ENCODE results near the gene ANKRD28. TPM values are rescaled to one million over a fixed set of nuclear protein-coding genes. Genes with fewer than 3 reads are reported as not detected.

The ANKRD28 gene
- total RNA-seq, 6 experiments from 2014 or later, result 16.4 to 32.2 (median 25.7) TPM

DNA sequence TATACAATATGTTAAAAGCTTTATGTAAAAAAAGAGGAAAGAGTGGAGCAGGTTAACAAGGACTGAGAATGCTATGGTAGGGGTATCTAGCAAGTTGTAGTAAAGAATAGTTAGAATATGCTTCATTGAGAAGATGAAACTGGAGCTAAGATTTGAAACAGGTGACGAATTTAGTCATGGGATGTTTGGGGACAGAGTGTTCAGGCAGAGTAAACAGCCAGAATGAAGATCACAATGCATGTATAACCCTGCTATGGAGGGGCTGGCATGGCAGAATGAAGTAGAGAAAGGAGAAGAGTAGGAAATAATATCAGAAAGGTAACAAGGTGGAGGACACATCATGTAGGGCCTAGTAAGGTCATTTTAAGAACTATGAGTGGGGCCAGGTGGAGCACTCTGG is 124.2 kb downstream of the ANKRD28 start:
- intact Hi-C loops (cut with DNase I), result no loop called here
- WGBS (ENCODE audit: insufficient coverage, low coverage, low lambda C conversion rate, missing lambda C conversion rate), result 80% methylated on average over 1 of the region's 1 CpG
- Histone ChIP-seq H3K36me3 (peaks cover 0 to 36% (median 10%) of the 10 kb centered on the region in 4 donors), H3K9me3 (no peaks in the 10 kb centered on the region), H3K27me3 (no peaks in the 10 kb centered on the region), H3K27ac (no peak overlapping the region), H3K4me3 (no peak overlapping the region), H3K4me1 (no peaks in the 10 kb centered on the region)
- DNase-seq, result no peak
- TF ChIP-seq CTCF (IDR thresholded peaks at IDR 0.05) (no peak), POLR2A (IDR thresholded peaks at IDR 0.05) (no peak)
- ATAC-seq, result no peak

- Histone ChIP-seq H3K9me3 (no peaks in the 10 kb centered on the region), H3K27me3 (no peaks in the 10 kb centered on the region), H3K27ac (no peak overlapping the region), H3K36me3 (peaks cover 0 to 7% (median 4%) of the 10 kb centered on the region in 4 donors), H3K4me3 (no peak overlapping the region), H3K4me1 (no peaks in the 10 kb centered on the region)
- ATAC-seq (no peak), DNase-seq (no peak)
- intact Hi-C loops (cut with DNase I), result no loop called here
- 69% methylated on average over 3 of the region's 3 CpGs for WGBS (ENCODE audit: insufficient coverage, low coverage, low lambda C conversion rate, missing lambda C conversion rate)
- TF ChIP-seq POLR2A (IDR thresholded peaks at IDR 0.05), result no peak
- no peak for TF ChIP-seq CTCF (IDR thresholded peaks at IDR 0.05)
Measured at GRCh38 chr3:15667484-15667883, 130.3 kb downstream of the ANKRD28 start.

DNA sequence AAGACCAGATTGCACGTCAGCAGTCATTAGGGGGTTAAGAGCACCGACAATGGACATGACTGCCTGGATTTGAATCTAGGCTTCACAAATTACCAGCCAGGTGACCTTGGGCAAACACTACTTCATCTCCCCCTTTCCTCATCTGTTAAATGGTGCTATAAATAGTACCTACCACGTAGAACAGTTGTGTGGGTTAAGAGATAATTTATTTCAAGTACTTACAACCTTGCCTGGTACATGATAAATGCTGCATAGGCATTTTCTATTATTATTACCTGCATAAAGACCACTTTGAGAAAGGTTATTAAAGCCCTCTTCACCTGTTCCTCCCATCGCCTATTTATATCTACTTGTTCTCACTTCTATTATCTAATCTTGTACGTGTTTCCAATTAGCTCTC is 131.5 kb downstream of the ANKRD28 start:
- TF ChIP-seq POLR2A (IDR thresholded peaks at IDR 0.05) (no peak), CTCF (IDR thresholded peaks at IDR 0.05) (no peak)
- no peak for ATAC-seq
- 78% methylated on average over 3 of the region's 5 CpGs for WGBS (ENCODE audit: insufficient coverage, low coverage, low lambda C conversion rate, missing lambda C conversion rate)
- Histone ChIP-seq H3K9me3 (no peaks in the 10 kb centered on the region), H3K27me3 (no peaks in the 10 kb centered on the region), H3K4me3 (no peak overlapping the region), H3K36me3 (peaks cover 0 to 7% (median 4%) of the 10 kb centered on the region in 4 donors), H3K4me1 (no peaks in the 10 kb centered on the region), H3K27ac (no peak overlapping the region)
- DNase-seq, result no peak
- intact Hi-C loops (cut with DNase I), result no loop called here

DNA sequence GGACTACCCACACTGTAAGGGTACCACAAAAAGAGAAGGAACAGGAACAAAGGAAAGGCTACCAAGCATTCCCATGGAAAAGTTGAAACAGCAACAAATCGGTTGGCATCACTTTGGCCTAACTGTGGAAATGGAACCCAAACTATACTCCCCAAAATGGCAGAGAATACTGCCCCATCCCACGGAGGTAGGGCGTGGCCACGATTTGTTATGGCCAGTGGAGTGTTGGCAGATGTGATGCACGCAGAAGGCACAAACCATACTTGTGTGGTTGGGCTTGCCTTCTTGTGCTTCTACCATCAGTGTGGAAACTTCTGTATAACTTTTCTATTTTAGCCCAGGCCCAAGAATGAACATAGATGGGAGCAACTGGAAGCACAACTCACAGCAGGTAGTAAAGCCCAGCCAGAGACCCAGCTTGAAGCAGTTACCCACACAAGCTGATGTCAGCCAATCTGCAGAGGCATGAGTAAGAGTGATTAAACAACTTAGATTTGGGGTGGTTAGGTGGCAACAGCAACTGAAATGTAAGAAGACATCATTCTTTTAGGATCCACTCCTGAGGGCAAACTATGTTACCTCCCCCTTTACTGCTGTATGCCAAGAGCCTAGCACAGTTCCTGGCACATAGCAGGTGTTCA is 132.1 kb downstream of the ANKRD28 start:
- ATAC-seq (no peak), DNase-seq (no peak)
- TF ChIP-seq CTCF (IDR thresholded peaks at IDR 0.05) (no peak), POLR2A (IDR thresholded peaks at IDR 0.05) (no peak)
- Histone ChIP-seq H3K36me3 (peaks cover 0 to 7% (median 4%) of the 10 kb centered on the region in 4 donors), H3K4me1 (no peaks in the 10 kb centered on the region), H3K9me3 (no peaks in the 10 kb centered on the region), H3K4me3 (no peak overlapping the region), H3K27me3 (no peaks in the 10 kb centered on the region), H3K27ac (no peak overlapping the region)
- 90% methylated on average over 2 of the region's 5 CpGs for WGBS (ENCODE audit: insufficient coverage, low coverage, low lambda C conversion rate, missing lambda C conversion rate)
- intact Hi-C loops (cut with DNase I), result no loop called here
